ENCODE measurements around the gene TXLNA. TPM values are rescaled to one million over a fixed set of nuclear protein-coding genes. Genes with fewer than 3 reads are reported as not detected.

TXLNA gene
- 44.8 TPM for total RNA-seq

GRCh38 chr1:32179443-32180185 is at the start of gene TXLNA:
TSS of gene TXLNA (plus strand) at chr1:32179675. CDS start at chr1:32180346, 671 bp downstream.

GRCh38 chr1:32200226-32201010 is 20.9 kb downstream of the TXLNA start, which contains the start of gene CCDC28B:
TSS of gene CCDC28B (plus strand) at chr1:32200595. CDS start at chr1:32201936, 1,341 bp downstream.

GRCh38 chr1:32205401-32206370 is 26.2 kb downstream of the TXLNA start, which contains the start of gene IQCC:
TSS of gene IQCC (plus strand) at chr1:32205671. CDS start at chr1:32205682, 11 bp downstream.

GRCh38 chr1:32208891-32209328 is 29.4 kb downstream of the TXLNA start, which contains the start of gene DCDC2B:
TSS of gene DCDC2B (plus strand) at chr1:32209089. CDS start at chr1:32209094, 5 bp downstream.

GRCh38 chr1:32221980-32222755 is 42.7 kb downstream of the TXLNA start, which contains the start of the genes EIF3I and TMEM234:
TSS of gene EIF3I (plus strand) at chr1:32222407. CDS start at chr1:32222442, 35 bp downstream.
TSS of gene TMEM234 (minus strand) at chr1:32222353. CDS start at chr1:32222322, 31 bp downstream.

GRCh38 chr1:32246888-32247273 is 67.4 kb downstream of the TXLNA start, which contains the start of gene FAM167B:
TSS of gene FAM167B (plus strand) at chr1:32247222. CDS start at chr1:32247422, 200 bp downstream.

Other genes with a start within 250 kb of the TXLNA start
- 272 TPM for gene PTP4A2, start 241.3 kb upstream of the TXLNA start, total RNA-seq
- gene KHDRBS1, start 165.8 kb upstream of the TXLNA start, total RNA-seq: 146 TPM
- gene TMEM39B, start 106.7 kb upstream of the TXLNA start, total RNA-seq: 6.7 TPM
- 38.9 TPM for gene KPNA6, start 71.6 kb upstream of the TXLNA start, total RNA-seq
- gene CCDC28B, start 20.9 kb downstream of the TXLNA start, total RNA-seq: 19.8 TPM
- gene IQCC, start 26.0 kb downstream of the TXLNA start, total RNA-seq: 5.9 TPM
- not detected for gene DCDC2B, start 29.4 kb downstream of the TXLNA start, total RNA-seq
- 18.8 TPM for gene TMEM234, start 42.7 kb downstream of the TXLNA start, total RNA-seq
- 133 TPM for gene EIF3I, start 42.7 kb downstream of the TXLNA start, total RNA-seq
- gene FAM167B, start 67.5 kb downstream of the TXLNA start, total RNA-seq: 2.1 TPM
- gene LCK, start 71.6 kb downstream of the TXLNA start, total RNA-seq: 1.4 TPM
- 65.0 TPM for gene HDAC1, start 112.4 kb downstream of the TXLNA start, total RNA-seq
- 159 TPM for gene MARCKSL1, start 156.6 kb downstream of the TXLNA start, total RNA-seq
- gene FAM229A, start 182.8 kb downstream of the TXLNA start, total RNA-seq: 3.1 TPM
- gene TSSK3, start 182.9 kb downstream of the TXLNA start, total RNA-seq: 0.55 TPM
- 100 TPM for gene BSDC1, start 214.8 kb downstream of the TXLNA start, total RNA-seq